ENCODE results near the gene CDHR2.

Gene CDHR2

GRCh38 chr5:176553260-176554085 is 4.3 kb downstream of the CDHR2 start:
- H3K4me3 ChIP-seq (ENCODE audit: low read depth, low read length) = no peak overlapping the region
- no peak for DNase-seq (ENCODE audit: low read depth)
- TF ChIP-seq, protein P1, sequence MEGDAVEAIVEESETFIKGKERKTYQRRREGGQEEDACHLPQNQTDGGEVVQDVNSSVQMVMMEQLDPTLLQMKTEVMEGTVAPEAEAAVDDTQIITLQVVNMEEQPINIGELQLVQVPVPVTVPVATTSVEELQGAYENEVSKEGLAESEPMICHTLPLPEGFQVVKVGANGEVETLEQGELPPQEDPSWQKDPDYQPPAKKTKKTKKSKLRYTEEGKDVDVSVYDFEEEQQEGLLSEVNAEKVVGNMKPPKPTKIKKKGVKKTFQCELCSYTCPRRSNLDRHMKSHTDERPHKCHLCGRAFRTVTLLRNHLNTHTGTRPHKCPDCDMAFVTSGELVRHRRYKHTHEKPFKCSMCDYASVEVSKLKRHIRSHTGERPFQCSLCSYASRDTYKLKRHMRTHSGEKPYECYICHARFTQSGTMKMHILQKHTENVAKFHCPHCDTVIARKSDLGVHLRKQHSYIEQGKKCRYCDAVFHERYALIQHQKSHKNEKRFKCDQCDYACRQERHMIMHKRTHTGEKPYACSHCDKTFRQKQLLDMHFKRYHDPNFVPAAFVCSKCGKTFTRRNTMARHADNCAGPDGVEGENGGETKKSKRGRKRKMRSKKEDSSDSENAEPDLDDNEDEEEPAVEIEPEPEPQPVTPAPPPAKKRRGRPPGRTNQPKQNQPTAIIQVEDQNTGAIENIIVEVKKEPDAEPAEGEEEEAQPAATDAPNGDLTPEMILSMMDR (IDR thresholded peaks at IDR 0.05; ENCODE audit: control insufficient read depth, extremely low read depth, insufficient read depth) = no peak

DNA sequence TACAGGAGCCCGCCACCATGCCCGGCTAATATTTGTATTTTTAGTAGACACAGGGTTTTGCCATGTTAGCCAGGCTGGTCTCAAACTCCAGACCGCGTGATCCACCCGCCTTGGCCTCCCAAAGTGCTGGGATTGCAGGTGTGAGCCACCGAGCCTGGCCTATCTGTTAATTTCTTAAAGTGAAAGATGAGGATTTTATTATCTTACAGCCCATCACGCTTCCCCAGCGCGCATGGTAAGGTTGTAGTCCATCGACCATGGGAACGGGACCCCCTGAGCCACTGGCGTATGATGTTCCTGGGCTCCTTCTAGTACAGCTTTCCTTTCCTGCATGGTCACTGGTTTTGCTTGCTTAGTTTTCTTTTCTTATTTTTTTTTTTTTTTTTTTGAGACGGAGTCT is 8.7 kb downstream of the CDHR2 start:
- TF ChIP-seq, protein P1 (IDR thresholded peaks at IDR 0.05; ENCODE audit: control insufficient read depth, extremely low read depth, insufficient read depth) = no peak
- DNase-seq (ENCODE audit: low read depth) = no peak

DNA sequence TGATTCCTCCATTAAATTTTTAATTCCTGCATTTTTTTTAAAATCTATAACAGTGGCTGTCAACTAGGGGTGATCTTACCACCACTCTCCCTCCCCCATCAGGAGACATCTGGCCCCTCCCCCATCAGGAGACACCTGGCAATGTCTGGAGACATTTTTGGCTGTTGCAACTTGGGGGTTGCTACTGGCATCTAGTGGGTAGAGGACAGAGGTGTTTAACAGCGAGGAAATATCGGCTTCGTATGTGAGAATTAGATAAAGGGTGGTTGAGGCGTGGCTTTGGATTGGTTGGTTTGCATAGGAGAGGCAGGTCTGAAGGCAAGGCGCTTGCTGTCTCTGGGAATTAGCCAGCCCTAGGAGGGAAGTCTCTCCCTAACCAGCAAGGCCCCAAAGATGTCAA is 10.5 kb downstream of the CDHR2 start:
- no peak overlapping the region for H3K4me3 ChIP-seq (ENCODE audit: low read depth, low read length)
- DNase-seq (ENCODE audit: low read depth) = no peak
- TF ChIP-seq, protein P1 (IDR thresholded peaks at IDR 0.05; ENCODE audit: control insufficient read depth, extremely low read depth, insufficient read depth) = no peak

More for the DNA sequence above, 8.7 kb downstream of the CDHR2 start:
- no peak overlapping the region for H3K4me3 ChIP-seq (ENCODE audit: low read depth, low read length)

DNA sequence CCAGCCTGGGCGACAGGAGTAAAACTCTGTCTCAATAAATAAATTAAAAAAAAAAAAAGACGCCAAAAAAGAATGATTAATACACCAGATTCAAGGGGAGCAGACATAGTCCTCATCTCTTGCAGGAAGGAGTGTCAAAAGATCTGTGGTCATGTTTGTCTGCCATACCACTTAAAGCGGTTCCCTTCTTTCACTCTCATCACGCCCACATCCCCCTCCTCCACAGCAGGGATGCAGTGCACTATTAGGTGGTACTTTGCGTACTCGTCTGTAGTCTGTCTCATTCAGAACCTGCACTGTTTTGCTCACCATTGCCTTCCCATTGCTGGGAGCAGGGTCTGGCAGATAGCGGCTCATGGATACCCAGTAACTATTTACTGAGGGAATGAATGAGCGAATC is 11.2 kb downstream of the CDHR2 start:
- no peak overlapping the region for H3K4me3 ChIP-seq (ENCODE audit: low read depth, low read length)
- TF ChIP-seq, protein P1 (IDR thresholded peaks at IDR 0.05; ENCODE audit: control insufficient read depth, extremely low read depth, insufficient read depth) = no peak
- no peak for DNase-seq (ENCODE audit: low read depth)

DNA sequence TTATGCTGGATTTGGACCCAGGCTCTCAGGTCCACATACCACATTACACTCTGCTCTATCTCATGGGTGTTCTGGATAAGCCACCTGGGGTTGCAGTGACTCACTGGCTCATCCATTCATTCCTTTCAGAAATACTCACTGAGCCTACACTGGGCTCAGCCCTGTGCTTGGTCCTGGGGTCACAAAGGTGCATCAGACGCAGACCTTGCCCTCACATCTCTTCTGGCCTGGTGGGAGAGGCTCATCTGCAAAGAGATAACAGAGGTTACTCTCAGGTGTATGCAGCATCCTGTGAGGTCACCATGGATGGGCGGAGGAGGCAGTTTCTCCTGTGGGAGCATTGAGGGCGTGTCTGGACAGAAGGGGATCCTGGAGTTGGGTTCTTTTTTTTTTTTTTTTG is 12.1 kb downstream of the CDHR2 start:
- no peak for DNase-seq (ENCODE audit: low read depth)
- TF ChIP-seq, protein P1 (IDR thresholded peaks at IDR 0.05; ENCODE audit: control insufficient read depth, extremely low read depth, insufficient read depth) = no peak
- no peak overlapping the region for H3K4me3 ChIP-seq (ENCODE audit: low read depth, low read length)

- no peak for DNase-seq (ENCODE audit: low read depth)
- TF ChIP-seq, protein P1 (IDR thresholded peaks at IDR 0.05; ENCODE audit: control insufficient read depth, extremely low read depth, insufficient read depth) = no peak
- no peak overlapping the region for H3K4me3 ChIP-seq (ENCODE audit: low read depth, low read length)
These were observed 13.0 kb downstream of the CDHR2 start for GRCh38 chr5:176562189-176562588.

- no peak for DNase-seq (ENCODE audit: low read depth)
- TF ChIP-seq, protein P1 (IDR thresholded peaks at IDR 0.05; ENCODE audit: control insufficient read depth, extremely low read depth, insufficient read depth) = no peak
- no peak overlapping the region for H3K4me3 ChIP-seq (ENCODE audit: low read depth, low read length)
These were observed 14.9 kb downstream of the CDHR2 start for GRCh38 chr5:176564002-176564401.

Data from LNCaP clone FGC (cell line).